Osteoblast (primary cell): ENCODE data around the gene PLEKHA7. TPM values are rescaled to one million over a fixed set of nuclear protein-coding genes. Genes with fewer than 3 reads are reported as not detected.

ENCODE experiments used
- DNase-seq: peaks from one replicate; pipeline ENCODE4 v3.0.0; 2011; ENCODE audit warnings: low spot score, mixed read lengths; ENCODE audit not compliant: insufficient read length; ENCODE audit errors: missing footprints
- H2AFZ ChIP-seq: 2 replicates; pipeline ENCODE4 v1.6.0; 2011; ENCODE audit warnings: mild to moderate bottlenecking, low read length
- H3K27ac ChIP-seq: 2 replicates; pipeline ENCODE4 v1.5.1; 2011; ENCODE audit warnings: mild to moderate bottlenecking, low read depth, low read length, moderate library complexity
- H3K27me3 ChIP-seq: 2 replicates; pipeline ENCODE4 v1.6.0; 2012; ENCODE audit warnings: mild to moderate bottlenecking, control low read depth, inconsistent platforms, low read length, moderate library complexity; ENCODE audit not compliant: insufficient read depth
- H3K36me3 ChIP-seq: 2 replicates; pipeline ENCODE4 v1.5.1; 2011; ENCODE audit warnings: mild to moderate bottlenecking, low read length, control low read depth, moderate library complexity; ENCODE audit not compliant: insufficient read depth
- H3K4me1 ChIP-seq: 2 replicates; pipeline ENCODE4 v1.5.1; 2011; ENCODE audit warnings: mild to moderate bottlenecking, low read length, control low read depth, moderate library complexity; ENCODE audit not compliant: insufficient read depth
- H3K4me2 ChIP-seq: 2 replicates; pipeline ENCODE4 v1.6.0; 2011; ENCODE audit warnings: mild to moderate bottlenecking, low read length; ENCODE audit not compliant: insufficient read depth
- H3K4me3 ChIP-seq: fragments of 200-600 bp; sonication (generic); 3 replicates; pipeline ENCODE4 v1.5.1; 2012; ENCODE audit warnings: mild to moderate bottlenecking, low read length, inconsistent platforms; ENCODE audit not compliant: insufficient read depth
- H3K79me2 ChIP-seq: 2 replicates; pipeline ENCODE4 v1.6.0; 2012; ENCODE audit warnings: mild to moderate bottlenecking, low read length, control low read depth, inconsistent platforms; ENCODE audit not compliant: insufficient read depth
- H3K9me3 ChIP-seq: 2 replicates; pipeline ENCODE4 v1.5.1; 2011; ENCODE audit warnings: low read depth, low read length, control low read depth
- H4K20me1 ChIP-seq: 2 replicates; pipeline ENCODE4 v1.6.0; 2012; ENCODE audit warnings: mild to moderate bottlenecking, low read length, control low read depth; ENCODE audit not compliant: insufficient read depth
- CTCF ChIP-seq: IDR thresholded peaks from 2 replicates; pipeline ENCODE4 v1.5.1; 2011; ENCODE audit warnings: mild to moderate bottlenecking, low read depth, low read length, moderate library complexity; ENCODE audit errors: extremely low read depth
- total RNA-seq: library from RNA; depleted of rRNA; stranded (reverse); fragments of >200 nt; gene quantifications from 2 replicates; pipeline ENCODE4 v1.2.3, GENCODE V29; 2012

Gene PLEKHA7
- total RNA-seq, 1 donor: 1.1 TPM

- H2AFZ ChIP-seq: no peak overlapping the region
- H3K4me2 ChIP-seq: no peak overlapping the region
- H3K4me3 ChIP-seq: no peak overlapping the region
- no peaks in the 10 kb centered on the region for H3K27me3 ChIP-seq
- no peak for DNase-seq
- H3K9me3 ChIP-seq: no peaks in the 10 kb centered on the region
- no peaks in the 10 kb centered on the region for H4K20me1 ChIP-seq
- H3K36me3 ChIP-seq: no peaks in the 10 kb centered on the region
- H3K79me2 ChIP-seq: no peaks in the 10 kb centered on the region
- peaks cover 12% of the 10 kb centered on the region for H3K4me1 ChIP-seq
- H3K27ac ChIP-seq: no peak overlapping the region
- TF ChIP-seq CTCF: no peak
Measured at GRCh38 chr11:16897470-16898061, 116.6 kb downstream of the PLEKHA7 start.

GRCh38 chr11:16896729-16897469 is 117.3 kb downstream of the PLEKHA7 start:
- no peak for DNase-seq
- Histone ChIP-seq H3K36me3 (no peaks in the 10 kb centered on the region), H2AFZ (no peak overlapping the region), H3K4me1 (peaks cover 15% of the 10 kb centered on the region), H3K4me2 (no peak overlapping the region), H3K9me3 (no peaks in the 10 kb centered on the region), H3K79me2 (no peaks in the 10 kb centered on the region), H3K4me3 (no peak overlapping the region), H3K27ac (no peak overlapping the region), H3K27me3 (no peaks in the 10 kb centered on the region), H4K20me1 (no peaks in the 10 kb centered on the region)
- TF ChIP-seq CTCF: no peak

- TF ChIP-seq CTCF: no peak
- no peak overlapping the region for H3K4me2 ChIP-seq
- no peaks in the 10 kb centered on the region for H3K9me3 ChIP-seq
- no peak overlapping the region for H3K27ac ChIP-seq
- H3K4me3 ChIP-seq: no peak overlapping the region
- H3K36me3 ChIP-seq: no peaks in the 10 kb centered on the region
- no peak overlapping the region for H2AFZ ChIP-seq
- peaks cover 21% of the 10 kb centered on the region for H3K4me1 ChIP-seq
- peak; percentile 92 for DNase-seq
- no peaks in the 10 kb centered on the region for H3K27me3 ChIP-seq
- H4K20me1 ChIP-seq: no peaks in the 10 kb centered on the region
- no peaks in the 10 kb centered on the region for H3K79me2 ChIP-seq
Measured at GRCh38 chr11:16895306-16895705, 118.9 kb downstream of the PLEKHA7 start.

- Histone ChIP-seq H3K4me3 (no peak overlapping the region), H2AFZ (no peak overlapping the region), H3K27me3 (no peaks in the 10 kb centered on the region), H4K20me1 (no peaks in the 10 kb centered on the region), H3K4me2 (no peak overlapping the region), H3K79me2 (no peaks in the 10 kb centered on the region), H3K4me1 (peaks cover 21% of the 10 kb centered on the region), H3K27ac (no peak overlapping the region), H3K36me3 (no peaks in the 10 kb centered on the region), H3K9me3 (no peaks in the 10 kb centered on the region)
- no peak for DNase-seq
- no peak for TF ChIP-seq CTCF
Measured at GRCh38 chr11:16893456-16894066, 120.7 kb downstream of the PLEKHA7 start.
